Neural cell (in vitro differentiated cells): ENCODE measurements around the gene SHOC1. TPM values are rescaled to one million over a fixed set of nuclear protein-coding genes. Genes with fewer than 3 reads are reported as not detected.

Experiments used
- H2AFZ ChIP-seq: fragments of 200-600, 300-800 bp; sonication (generic), shearing (Covaris generic); 2 replicates; pipeline ENCODE4 v1.6.0; 2014; ENCODE audit warnings: low read depth, mild to moderate bottlenecking, antibody characterized with exemption, low read length, moderate library complexity
- H3F3A ChIP-seq: fragments of 200-600 bp; shearing (Covaris generic); 2 replicates; pipeline ENCODE4 v1.6.1; 2016; ENCODE audit warnings: mild to moderate bottlenecking, moderate library complexity, mixed read lengths, antibody characterized with exemption, low read length; ENCODE audit not compliant: insufficient read depth, poor library complexity, severe bottlenecking
- H3K27ac ChIP-seq: fragments of 200-600, 300-800 bp; sonication (generic), shearing (Covaris generic); 2 replicates; pipeline ENCODE4 v1.5.1; 2014; ENCODE audit warnings: mild to moderate bottlenecking, low read length, moderate library complexity
- H3K27me3 ChIP-seq: fragments of 300-800, 200-600 bp; sonication (generic), shearing (Covaris generic); 2 replicates; pipeline ENCODE4 v1.6.0; 2014; ENCODE audit warnings: mild to moderate bottlenecking, low read depth, low read length, moderate library complexity; ENCODE audit not compliant: insufficient read depth
- H3K36me3 ChIP-seq: fragments of 300-800, 200-600 bp; sonication (generic), shearing (Covaris generic); 2 replicates; pipeline ENCODE4 v1.5.1; 2014; ENCODE audit warnings: mild to moderate bottlenecking, antibody characterized with exemption, low read length, moderate library complexity; ENCODE audit not compliant: insufficient read depth
- H3K4me2 ChIP-seq: fragments of 300-800, 200-600 bp; sonication (generic), shearing (Covaris generic); 2 replicates; pipeline ENCODE4 v1.6.0; 2014; ENCODE audit warnings: mild to moderate bottlenecking, low read length
- H3K4me3 ChIP-seq: fragments of 300-800, 200-600 bp; sonication (generic), shearing (Covaris generic); 2 replicates; pipeline ENCODE4 v1.5.1; 2014; ENCODE audit warnings: mild to moderate bottlenecking, low read length, moderate library complexity
- H3K79me2 ChIP-seq: fragments of 200-600 bp; shearing (Covaris generic); replicated peaks from 2 replicates; pipeline ENCODE4 v1.6.0; 2014; ENCODE audit warnings: mild to moderate bottlenecking, low read length, moderate library complexity; ENCODE audit not compliant: insufficient read depth
- H3K9ac ChIP-seq: fragments of 300-800, 200-600 bp; sonication (generic), shearing (Covaris generic); 2 replicates; pipeline ENCODE4 v1.6.1; 2016; ENCODE audit warnings: mild to moderate bottlenecking, low read length, mixed read lengths
- H3K9me2 ChIP-seq: fragments of 200-600 bp; shearing (Covaris generic); 2 replicates; pipeline ENCODE4 v1.6.1; 2016; ENCODE audit warnings: mild to moderate bottlenecking, low read length, mixed read lengths; ENCODE audit not compliant: insufficient read depth
- H3K9me3 ChIP-seq: fragments of 200-600, 300-800 bp; sonication (generic), shearing (Covaris generic); 2 replicates; pipeline ENCODE4 v1.6.1; 2016; ENCODE audit warnings: mild to moderate bottlenecking, mixed run types, low read length, moderate library complexity, mixed read lengths
- H4K20me1 ChIP-seq: fragments of 200-600 bp; shearing (Covaris generic); 2 replicates; pipeline ENCODE4 v1.6.1; 2016; ENCODE audit warnings: mild to moderate bottlenecking, mixed run types; ENCODE audit not compliant: insufficient read depth
- EP300 ChIP-seq: fragments of 450-650 bp; conservative IDR thresholded peaks from 2 replicates; pipeline ENCODE4 v1.6.1; 2014; ENCODE audit warnings: antibody characterized with exemption, mild to moderate bottlenecking, moderate library complexity; ENCODE audit not compliant: poor library complexity, severe bottlenecking
- EZH2 ChIP-seq: fragments of 200-600, 300-800 bp; shearing (Covaris generic), sonication (generic); IDR thresholded peaks from 2 replicates; pipeline ENCODE4 v1.6.1; 2014; ENCODE audit warnings: antibody characterized with exemption, low read length, borderline replicate concordance, mild to moderate bottlenecking; ENCODE audit not compliant: insufficient read depth, poor library complexity, severe bottlenecking
- MXI1 ChIP-seq: fragments of 450-650 bp; conservative IDR thresholded peaks from 2 replicates; pipeline ENCODE4 v1.6.1; 2014; ENCODE audit warnings: antibody characterized with exemption, mild to moderate bottlenecking; ENCODE audit not compliant: poor library complexity, severe bottlenecking
- POLR2AphosphoS5 ChIP-seq: IDR thresholded peaks from 2 replicates; pipeline ENCODE4 v1.6.1; 2012
- RAD21 ChIP-seq: fragments of 450-650 bp; conservative IDR thresholded peaks from 2 replicates; pipeline ENCODE4 v1.6.1; 2014; ENCODE audit warnings: antibody characterized with exemption, mild to moderate bottlenecking, moderate library complexity
- REST ChIP-seq: IDR thresholded peaks from 2 replicates; pipeline ENCODE4 v1.6.1; 2012; ENCODE audit warnings: borderline replicate concordance
- SMC3 ChIP-seq: fragments of 450-650 bp; conservative IDR thresholded peaks from 2 replicates; pipeline ENCODE4 v1.6.1; 2014; ENCODE audit warnings: antibody characterized with exemption, mild to moderate bottlenecking, moderate library complexity; ENCODE audit not compliant: poor library complexity
- TAF1 ChIP-seq: IDR thresholded peaks from 2 replicates; pipeline ENCODE4 v1.6.1; 2012; ENCODE audit warnings: low read depth
- polyA plus RNA-seq: library from polyadenylated mRNA; depleted of rRNA; stranded (reverse); fragments of >200 nt; gene quantifications from 2 replicates; pipeline ENCODE4 v1.2.3, GENCODE V29; 2014
- TF ChIP-seq, protein P1 (sequence below): fragments of 450-650 bp; IDR thresholded peaks from 2 replicates; pipeline ENCODE4 v1.5.1; 2014; ENCODE audit warnings: antibody characterized with exemption, mild to moderate bottlenecking, moderate library complexity; ENCODE audit not compliant: poor library complexity, severe bottlenecking

Gene SHOC1
- polyA plus RNA-seq, 1 donor from 2014 or later = not detected

GRCh38 chr9:111783424-111783823, 11.3 kb downstream of the SHOC1 start:
- H3K79me2 ChIP-seq = no peaks in the 10 kb centered on the region
- H3K27ac ChIP-seq = no peak overlapping the region
- no peak overlapping the region for H3K4me2 ChIP-seq
- no peaks in the 10 kb centered on the region for H3K36me3 ChIP-seq
- H3F3A ChIP-seq = no peaks in the 10 kb centered on the region
- no peak overlapping the region for H3K4me3 ChIP-seq
- H3K27me3 ChIP-seq = no peaks in the 10 kb centered on the region
- TF ChIP-seq RAD21 (no peak), SMC3 (no peak), REST (no peak), EZH2 (no peak), POLR2AphosphoS5 (no peak), TAF1 (no peak), EP300 (no peak), MXI1 (no peak)
- TF ChIP-seq, protein P1, sequence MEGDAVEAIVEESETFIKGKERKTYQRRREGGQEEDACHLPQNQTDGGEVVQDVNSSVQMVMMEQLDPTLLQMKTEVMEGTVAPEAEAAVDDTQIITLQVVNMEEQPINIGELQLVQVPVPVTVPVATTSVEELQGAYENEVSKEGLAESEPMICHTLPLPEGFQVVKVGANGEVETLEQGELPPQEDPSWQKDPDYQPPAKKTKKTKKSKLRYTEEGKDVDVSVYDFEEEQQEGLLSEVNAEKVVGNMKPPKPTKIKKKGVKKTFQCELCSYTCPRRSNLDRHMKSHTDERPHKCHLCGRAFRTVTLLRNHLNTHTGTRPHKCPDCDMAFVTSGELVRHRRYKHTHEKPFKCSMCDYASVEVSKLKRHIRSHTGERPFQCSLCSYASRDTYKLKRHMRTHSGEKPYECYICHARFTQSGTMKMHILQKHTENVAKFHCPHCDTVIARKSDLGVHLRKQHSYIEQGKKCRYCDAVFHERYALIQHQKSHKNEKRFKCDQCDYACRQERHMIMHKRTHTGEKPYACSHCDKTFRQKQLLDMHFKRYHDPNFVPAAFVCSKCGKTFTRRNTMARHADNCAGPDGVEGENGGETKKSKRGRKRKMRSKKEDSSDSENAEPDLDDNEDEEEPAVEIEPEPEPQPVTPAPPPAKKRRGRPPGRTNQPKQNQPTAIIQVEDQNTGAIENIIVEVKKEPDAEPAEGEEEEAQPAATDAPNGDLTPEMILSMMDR = no peak
- H4K20me1 ChIP-seq = no peaks in the 10 kb centered on the region
- no peak overlapping the region for H3K9ac ChIP-seq
- H3K9me2 ChIP-seq = no peaks in the 10 kb centered on the region
- no peak overlapping the region for H2AFZ ChIP-seq
- H3K9me3 ChIP-seq = no peaks in the 10 kb centered on the region

DNA sequence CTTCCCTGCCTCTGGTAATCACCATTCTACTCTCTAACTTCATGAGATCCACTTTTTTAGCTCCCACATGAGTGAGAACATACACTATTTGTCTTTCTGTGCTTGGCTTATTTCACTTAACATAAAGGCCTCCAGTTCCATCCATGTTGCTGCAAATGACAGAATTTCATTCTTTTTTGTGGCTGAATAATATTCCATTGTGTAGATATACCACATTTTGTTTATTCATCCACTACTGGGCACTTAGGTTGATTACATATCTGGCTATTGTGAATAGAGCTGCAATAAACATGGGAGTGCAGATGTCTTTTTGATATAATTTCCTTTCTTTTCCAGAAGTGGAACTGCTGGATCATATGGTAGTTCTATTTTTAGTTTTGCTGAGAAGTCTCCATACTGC, 28.7 kb downstream of the SHOC1 start:
- H3K9me3 ChIP-seq = no peaks in the 10 kb centered on the region
- H4K20me1 ChIP-seq = no peaks in the 10 kb centered on the region
- H3K9ac ChIP-seq = no peak overlapping the region
- H3K4me2 ChIP-seq = no peak overlapping the region
- no peak overlapping the region for H3K27ac ChIP-seq
- no peaks in the 10 kb centered on the region for H3K36me3 ChIP-seq
- no peaks in the 10 kb centered on the region for H3K79me2 ChIP-seq
- no peaks in the 10 kb centered on the region for H3F3A ChIP-seq
- H3K9me2 ChIP-seq = no peaks in the 10 kb centered on the region
- no peak overlapping the region for H2AFZ ChIP-seq
- no peak overlapping the region for H3K4me3 ChIP-seq
- TF ChIP-seq EP300 = no peak
- no peak for TF ChIP-seq SMC3
- TF ChIP-seq RAD21 = no peak
- TF ChIP-seq REST = no peak
- TF ChIP-seq TAF1 = no peak
- no peak for TF ChIP-seq MXI1
- no peak for TF ChIP-seq EZH2
- TF ChIP-seq, protein P1 = no peak
- TF ChIP-seq POLR2AphosphoS5 = no peak
- no peaks in the 10 kb centered on the region for H3K27me3 ChIP-seq
